H1 (cell line): ENCODE results near the gene TAGLN3. TPM values are rescaled to one million over a fixed set of nuclear protein-coding genes. Genes with fewer than 3 reads are reported as not detected.

Experiments used
- CTCF ChIA-PET: fragments of 300-600 bp; sonication (Branson Sonifier 250); formaldehyde crosslinking; loops from one replicate; lab custom pipeline; 2021; ENCODE audit not compliant: partially characterized antibody; lab: Charles Lee
- POLR2A ChIA-PET: fragments of 300-600 bp; sonication (Branson Sonifier 250); formaldehyde crosslinking; loops from one replicate; lab custom pipeline; 2021; ENCODE audit warnings: inconsistent platforms; ENCODE audit not compliant: partially characterized antibody; lab: Charles Lee
- DNase-seq, 2 experiments: peaks; one replicate each; pipeline versions ENCODE4 v3.0.0 to v3.0.0-alpha.2; 2010 to 2022; ENCODE audit warnings: low spot score in 2 of 2, low read depth in 1 of 2, mixed read lengths in 1 of 2
- FAIRE-seq: peaks from 2 replicates; lab custom pipeline; 2011; peaks lifted over from hg19 to GRCh38; lab: Jason Lieb, UNC
- H2AFZ ChIP-seq: 2 replicates; pipeline ENCODE4 v1.8.1; 2012; ENCODE audit warnings: low read length, inconsistent platforms
- H2AK5ac ChIP-seq: 2 replicates; pipeline ENCODE4 v1.6.1; 2013; ENCODE audit warnings: low read depth, low read length
- H2BK120ac ChIP-seq: replicated peaks from 2 replicates; pipeline ENCODE3; 2013; ENCODE audit warnings: low read depth, low read length, inconsistent platforms
- H2BK12ac ChIP-seq: 2 replicates; pipeline ENCODE4 v1.6.1; 2013; ENCODE audit warnings: low read depth, low read length
- H2BK15ac ChIP-seq: 2 replicates; pipeline ENCODE4 v1.6.1; 2013; ENCODE audit warnings: low read length
- H2BK20ac ChIP-seq: 2 replicates; pipeline ENCODE4 v1.6.1; 2013; ENCODE audit warnings: low read length
- H2BK5ac ChIP-seq: 2 replicates; pipeline ENCODE4 v1.6.1; 2013; ENCODE audit warnings: low read depth, low read length
- H3K14ac ChIP-seq: 2 replicates; pipeline ENCODE4 v1.6.1; 2013; ENCODE audit warnings: inconsistent platforms; ENCODE audit not compliant: insufficient read length
- H3K18ac ChIP-seq: 2 replicates; pipeline ENCODE4 v1.6.1; 2013; ENCODE audit warnings: low read length; ENCODE audit errors: extremely low read depth
- H3K23ac ChIP-seq: 2 replicates; pipeline ENCODE4 v1.6.1; 2013; ENCODE audit warnings: inconsistent platforms; ENCODE audit not compliant: insufficient read length
- H3K23me2 ChIP-seq: 2 replicates; pipeline ENCODE4 v1.6.1; 2013; ENCODE audit warnings: low read depth, low read length
- H3K27ac ChIP-seq: 2 replicates; pipeline ENCODE4 v1.6.1; 2011; ENCODE audit warnings: low read depth, low read length, inconsistent platforms
- H3K27me3 ChIP-seq, 4 experiments: replicated peaks in 1 of 4; 1 replicate in 1 of 4; 2 replicates in 3 of 4; pipeline versions ENCODE4 v1.6.1 to v1.8.1; 2011 to 2013; ENCODE audit warnings: low read length in 3 of 4, mild to moderate bottlenecking in 3 of 4, inconsistent platforms in 2 of 4, mixed read lengths in 2 of 4, moderate library complexity in 1 of 4; ENCODE audit not compliant: control insufficient read depth in 3 of 4, insufficient read depth in 3 of 4; ENCODE audit errors: extremely low read depth in 1 of 4
- H3K36me3 ChIP-seq, 4 experiments: 2 replicates each; pipeline versions ENCODE4 v1.6.1 to v1.8.1; 2011 to 2013; ENCODE audit warnings: mild to moderate bottlenecking in 4 of 4, low read length in 3 of 4, moderate library complexity in 2 of 4, control low read depth in 1 of 4, inconsistent platforms in 1 of 4; ENCODE audit not compliant: insufficient read depth in 4 of 4, control insufficient read depth in 2 of 4
- H3K4ac ChIP-seq: replicated peaks from 2 replicates; pipeline ENCODE3; 2013; ENCODE audit warnings: low read length, low read depth, mixed read lengths, inconsistent platforms; ENCODE audit not compliant: insufficient read length
- H3K4me1 ChIP-seq, 4 experiments: replicated peaks in 1 of 4; 1 replicate in 1 of 4; 2 replicates in 3 of 4; pipeline versions ENCODE4 v1.6.1 to v1.8.1; 2011 to 2013; ENCODE audit warnings: low read length in 3 of 4, inconsistent platforms in 2 of 4, mixed read lengths in 1 of 4; ENCODE audit not compliant: insufficient read depth in 4 of 4, control insufficient read depth in 3 of 4
- H3K4me2 ChIP-seq, 2 experiments: 2 replicates each; pipeline versions ENCODE4 v1.6.1 to v1.8.1; 2011 to 2013; ENCODE audit warnings: low read depth in 2 of 2, low read length in 2 of 2, control low read depth in 1 of 2, inconsistent platforms in 1 of 2, mild to moderate bottlenecking in 1 of 2; ENCODE audit not compliant: insufficient read depth in 1 of 2
- H3K4me3 ChIP-seq, 4 experiments: fragments of 200-600, 300-600 bp in 1 of 4; sonication (generic), shearing (Covaris generic), sonication (Bioruptor Twin) in 1 of 4; 2 replicates each; pipeline versions ENCODE4 v1.5.1 to v1.8.1; 2011 to 2016; ENCODE audit warnings: low read length in 4 of 4, low read depth in 3 of 4, control low read depth in 2 of 4, inconsistent platforms in 2 of 4, mild to moderate bottlenecking in 2 of 4, mixed read lengths in 1 of 4, moderate library complexity in 1 of 4; ENCODE audit not compliant: insufficient read depth in 2 of 4; ENCODE audit errors: extremely low read depth in 1 of 4
- H3K56ac ChIP-seq: replicated peaks from 2 replicates; pipeline ENCODE3; 2013; ENCODE audit warnings: low read depth, mild to moderate bottlenecking, mixed read lengths, low read length, inconsistent platforms; ENCODE audit not compliant: insufficient read length
- H3K79me1 ChIP-seq: 2 replicates; pipeline ENCODE4 v1.6.1; 2013; ENCODE audit warnings: low read depth, low read length, control low read depth
- H3K79me2 ChIP-seq, 2 experiments: 2 replicates each; pipeline versions ENCODE4 v1.6.1 to v1.8.1; 2012 to 2013; ENCODE audit warnings: low read length in 2 of 2, mild to moderate bottlenecking in 2 of 2, inconsistent platforms in 1 of 2; ENCODE audit not compliant: insufficient read depth in 2 of 2, control insufficient read depth in 1 of 2
- H3K9ac ChIP-seq, 4 experiments: replicated peaks in 1 of 4; 1 replicate in 1 of 4; 2 replicates in 3 of 4; pipeline versions ENCODE4 v1.6.1 to v1.8.1; 2011 to 2013; ENCODE audit warnings: low read depth in 3 of 4, low read length in 3 of 4, control low read depth in 2 of 4, mild to moderate bottlenecking in 2 of 4, moderate library complexity in 2 of 4, inconsistent platforms in 1 of 4; ENCODE audit errors: extremely low read depth in 1 of 4
- H3K9me3 ChIP-seq, 2 experiments: 2 replicates each; pipeline versions ENCODE4 v1.6.1 to v1.8.1; 2012 to 2013; ENCODE audit warnings: mild to moderate bottlenecking in 2 of 2, moderate library complexity in 2 of 2, control low read depth in 1 of 2, inconsistent platforms in 1 of 2, low read depth in 1 of 2, low read length in 1 of 2, mixed read lengths in 1 of 2; ENCODE audit not compliant: insufficient read depth in 2 of 2
- H4K20me1 ChIP-seq, 2 experiments: replicated peaks in 1 of 2; 2 replicates each; pipeline versions ENCODE3 to v1.8.1; 2011 to 2013; ENCODE audit warnings: inconsistent platforms in 2 of 2, low read length in 2 of 2, mild to moderate bottlenecking in 1 of 2; ENCODE audit not compliant: insufficient read depth in 2 of 2, control insufficient read depth in 1 of 2
- H4K5ac ChIP-seq: 2 replicates; pipeline ENCODE4 v1.6.1; 2013; ENCODE audit warnings: low read length, low read depth, mixed read lengths, inconsistent platforms; ENCODE audit not compliant: insufficient read length
- H4K8ac ChIP-seq: 2 replicates; pipeline ENCODE4 v1.8.0; 2013; ENCODE audit warnings: mild to moderate bottlenecking, moderate library complexity, low read length, inconsistent platforms; ENCODE audit not compliant: insufficient read depth; ENCODE audit errors: extremely low read depth
- H4K91ac ChIP-seq: replicated peaks from 2 replicates; pipeline ENCODE3; 2013; ENCODE audit warnings: low read length, mixed read lengths, inconsistent platforms; ENCODE audit not compliant: insufficient read length
- CBX5 ChIP-seq: fragments of 300-800, 300-1000 bp; sonication (generic); IDR thresholded peaks from 2 replicates; pipeline ENCODE4 v1.7.1; 2016; ENCODE audit warnings: antibody characterized with exemption, low read length, low read depth
- CBX8 ChIP-seq: fragments of 300-800, 300-1000 bp; sonication (generic); IDR thresholded peaks from 2 replicates; pipeline ENCODE4 v1.7.1; 2016; ENCODE audit warnings: low read depth, low read length, borderline replicate concordance
- E2F6 ChIP-seq: IDR thresholded peaks from 2 replicates; pipeline ENCODE4 v1.6.1; 2012; ENCODE audit warnings: inconsistent platforms
- HDAC2 ChIP-seq, 2 experiments: fragments of 300-600 bp in 1 of 2; sonication (generic) in 1 of 2; IDR thresholded peaks; 2 replicates each; pipeline ENCODE4 v1.6.1; 2011 to 2012; ENCODE audit warnings: low read depth in 2 of 2, low read length in 2 of 2, mild to moderate bottlenecking in 2 of 2, moderate library complexity in 2 of 2, borderline replicate concordance in 1 of 2, inconsistent platforms in 1 of 2
- MAX ChIP-seq: IDR thresholded peaks from 2 replicates; pipeline ENCODE4 v1.6.1; 2012; ENCODE audit warnings: inconsistent platforms
- PHF8 ChIP-seq: fragments of 200-600 bp; sonication (generic); conservative IDR thresholded peaks from 2 replicates; pipeline ENCODE4 v1.7.1; 2012; ENCODE audit warnings: low read depth, mild to moderate bottlenecking, inconsistent platforms, low read length, moderate library complexity
- RAD21 ChIP-seq, 2 experiments: IDR thresholded peaks in 1 of 2; conservative IDR thresholded peaks in 1 of 2; 2 replicates each; pipeline ENCODE4 v1.6.1; 2011; ENCODE audit warnings: low read depth in 2 of 2, low read length in 2 of 2, improper control_type of control experiment in 1 of 2, inconsistent platforms in 1 of 2, mild to moderate bottlenecking in 1 of 2, moderate library complexity in 1 of 2
- SUZ12 ChIP-seq: fragments of 200-600 bp; sonication (generic); IDR thresholded peaks from 2 replicates; pipeline ENCODE4 v1.6.1; 2012; ENCODE audit warnings: mild to moderate bottlenecking, inconsistent platforms, low read length, moderate library complexity, mixed read lengths
- TEAD4 ChIP-seq: IDR thresholded peaks from 2 replicates; pipeline ENCODE4 v1.6.1; 2012; ENCODE audit warnings: low read depth, low read length, inconsistent platforms, mixed read lengths
- WGBS, 2 experiments: shearing (Covaris generic) in 1 of 2; methylation state at CpG; one replicate each; pipeline versions ENCODE4 v1.1.6 to v1.1.7; 2013 to 2015; ENCODE audit warnings: low lambda C conversion rate in 2 of 2, mixed read lengths in 2 of 2, inconsistent platforms in 1 of 2, low coverage in 1 of 2, missing lambda C conversion rate in 1 of 2; ENCODE audit not compliant: insufficient replicate concordance in 2 of 2, insufficient coverage in 1 of 2, insufficient read length in 1 of 2; ENCODE audit errors: extremely low coverage in 1 of 2, missing lambda C conversion rate in 1 of 2; 5-methylcytosine and 5-hydroxymethylcytosine counted together
- polyA plus RNA-seq, 7 experiments: library from polyadenylated mRNA; depleted of rRNA in 3 of 7; stranded (reverse) in 5 of 7; unstranded in 2 of 7; fragments of >200 nt in 5 of 7; fragments of 200-250 nt in 2 of 7; gene quantifications; 1 replicate in 5 of 7; 2 replicates in 1 of 7; 4 replicates in 1 of 7; pipeline versions ENCODE4 v1.2.1 to v1.2.3, GENCODE V29; 2011 to 2013; ENCODE audit warnings: missing spikeins in 2 of 7, mixed read lengths in 2 of 7
- total RNA-seq: library from RNA; stranded (reverse); fragmentation: NEBNext Ultra II Directional; extraction: Animal tissue kit (Norgen Biotek cat#: 25700); gene quantifications from 2 replicates; pipeline ENCODE4 v1.2.1, GENCODE V29; 2021

Gene TAGLN3
- total and polyA plus RNA-seq, 2 of the 8 experiments (the other 6 are each of a cell fraction or from before 2014, with no cell fraction given): 6.3 to 7.5 TPM

GRCh38 chr3:112000367-112000771 is 1.6 kb downstream of the TAGLN3 start:
- H3K4me2 ChIP-seq: peak overlapping the region; percentile 85 to 92
- peak overlapping the region in 2 of 4 experiments; percentile 7 to 70; a peak in 5 of 8 replicates for H3K4me3 ChIP-seq
- H3K27ac ChIP-seq: no peak overlapping the region
- H3K27me3 ChIP-seq: peaks cover 1 to 22% (median 9%) of the 10 kb centered on the region in 4 experiments; a peak in 4 of 7 replicates
- no peak overlapping the region; the same call in 1 of the 2 replicates for H2BK12ac ChIP-seq
- peaks cover 3 to 10% (median 6%) of the 10 kb centered on the region in 4 experiments; a peak in 5 of 7 replicates for H3K4me1 ChIP-seq
- H3K79me1 ChIP-seq: no peaks in the 10 kb centered on the region
- no peak overlapping the region for H3K4ac ChIP-seq
- peaks cover 12% of the 10 kb centered on the region for H3K23me2 ChIP-seq
- H4K91ac ChIP-seq: no peak overlapping the region
- H3K9me3 ChIP-seq: no peaks in the 10 kb centered on the region
- no peak overlapping the region for H3K18ac ChIP-seq
- peaks cover 3% of the 10 kb centered on the region in 2 experiments for H4K20me1 ChIP-seq
- no peak overlapping the region for H3K56ac ChIP-seq
- H4K8ac ChIP-seq: no peak overlapping the region
- CTCF ChIA-PET: interaction anchor here (1.4 to 21.3 kb wide), 7 partner anchors 10 to 285 kb away, joined by 3 to 384 read pairs (median 7); partner anchors contain the start of gene ABHD10
- H4K5ac ChIP-seq: no peak overlapping the region
- WGBS, 2 experiments: 70% methylated on average over 5 of the region's 5 CpGs; no CpG with 5 or more reads in 1 of the 2 experiments
- H2BK20ac ChIP-seq: no peak overlapping the region
- H3K9ac ChIP-seq: no peak overlapping the region
- DNase-seq: no peak
- H2AK5ac ChIP-seq: 0 out of 2 replicates have a peak overlapping the region, but pooled peaks have one; percentile 15
- H3K23ac ChIP-seq: no peak overlapping the region
- POLR2A ChIA-PET: interaction anchor here (0.7 to 4.1 kb wide), 6 partner anchors 8 to 283 kb away, joined by 3 to 22 read pairs (median 8); partner anchors contain the start of gene ABHD10
- H2AFZ ChIP-seq: no peak overlapping the region
- no peaks in the 10 kb centered on the region for H3K79me2 ChIP-seq
- H2BK120ac ChIP-seq: no peak overlapping the region
- peaks cover 0 to 2% (median 1%) of the 10 kb centered on the region in 4 experiments; a peak in 3 of 8 replicates for H3K36me3 ChIP-seq
- H3K14ac ChIP-seq: no peak overlapping the region
- no peak for FAIRE-seq
- H2BK5ac ChIP-seq: no peak overlapping the region
- no peak overlapping the region for H2BK15ac ChIP-seq
- TF ChIP-seq SUZ12: no peak
- TF ChIP-seq TEAD4: no peak
- TF ChIP-seq CBX8: no peak
- no peak for TF ChIP-seq RAD21 (IDR thresholded peaks at IDR 0.05 in 1 of 2, conservative IDR thresholded peaks at IDR 0.05 in 1 of 2; ENCODE audit: low read depth in 2 of 2, low read length in 2 of 2)
- no peak for TF ChIP-seq E2F6
- TF ChIP-seq PHF8: no peak
- no peak for TF ChIP-seq HDAC2 (IDR thresholded peaks at IDR 0.05; ENCODE audit: borderline replicate concordance in 1 of 2, low read depth in 2 of 2, low read length in 2 of 2)
- TF ChIP-seq MAX: no peak
- TF ChIP-seq CBX5: no peak
